ENCODE results near the gene ZNF474. TPM values are rescaled to one million over a fixed set of nuclear protein-coding genes. Genes with fewer than 3 reads are reported as not detected.

ZNF474 gene
- total and polyA plus RNA-seq, 2 of the 4 experiments (the other 2 are of a cell fraction) = 0.24 to 0.54 TPM

DNA sequence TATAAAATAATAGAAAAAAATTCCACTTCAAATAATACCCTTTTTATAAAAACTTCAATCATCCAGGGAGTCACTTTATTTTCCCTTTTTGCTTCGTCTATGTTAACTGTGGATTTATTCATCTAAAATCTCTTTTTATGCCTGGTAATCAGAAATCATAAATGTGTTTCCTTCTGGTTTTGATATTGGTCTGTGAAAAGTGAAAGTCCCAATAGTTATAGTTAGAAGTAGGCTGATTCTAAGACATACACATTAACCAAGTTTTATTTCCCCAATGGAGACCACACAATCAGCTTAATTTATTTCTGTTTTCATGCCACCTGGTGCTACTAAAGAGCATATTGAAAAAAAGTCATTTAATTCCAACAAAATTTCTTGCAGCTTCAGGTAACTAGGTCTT, 45.7 kb downstream of the ZNF474 start:
- Histone ChIP-seq H3K9ac (ENCODE audit: low read depth, low read length) (no peak overlapping the region), H2BK15ac (ENCODE audit: low read depth, low read length) (peak overlapping the region; percentile 34; the same call in 1 of the 3 replicates), H3K4me3 (ENCODE audit: insufficient read depth, low read depth, low read length) (no peak overlapping the region), H3K4me1 (ENCODE audit: control insufficient read depth, insufficient read depth, low read length) (peaks cover 4% of the 10 kb centered on the region), H3K79me1 (ENCODE audit: low read depth in 1 of 2, low read length in 2 of 2) (peaks cover 0 to 7% of the 10 kb centered on the region in 2 experiments; a peak in 1 of 4 replicates), H4K91ac (ENCODE audit: insufficient read depth, low read depth, low read length) (no peak overlapping the region; the same call in 1 of the 2 replicates), H4K20me1 (ENCODE audit: insufficient read depth, low read length) (no peaks in the 10 kb centered on the region), H4K5ac (ENCODE audit: low read depth, low read length) (0 out of 2 replicates have a peak overlapping the region, but pooled peaks have one; percentile 55), H2BK5ac (ENCODE audit: low read depth, low read length, poor library complexity, severe bottlenecking) (peak overlapping the region; percentile 84), H4K8ac (ENCODE audit: low read depth in 2 of 2, low read length in 2 of 2) (peak overlapping the region in 1 of 2 experiments; percentile 51; a peak in 1 of 4 replicates), H3K9me3 (ENCODE audit: control insufficient read depth, insufficient read depth, low read length) (no peaks in the 10 kb centered on the region), H2AFZ (replicated peaks; ENCODE audit: low read length, poor library complexity) (no peak overlapping the region), H2BK120ac (ENCODE audit: low read depth, low read length) (peak overlapping the region; percentile 67; the same call in 1 of the 2 replicates), H3K9me1 (ENCODE audit: insufficient read depth, low read length) (0 out of 2 replicates have a peak, but pooled peaks cover 6% of the 10 kb centered on the region), H3K27me3 (ENCODE audit: control insufficient read depth, insufficient read depth, low read length) (no peaks in the 10 kb centered on the region), H3K18ac (ENCODE audit: low read depth, low read length) (peak overlapping the region; percentile 50; the same call in 1 of the 2 replicates), H3K4ac (ENCODE audit: low read depth, low read length) (peak overlapping the region; percentile 7; the same call in 1 of the 2 replicates), H3K4me2 (ENCODE audit: low read depth, low read length) (peak overlapping the region; percentile 22; the same call in 1 of the 2 replicates), H3K27ac (ENCODE audit: insufficient read depth, low read length) (no peak overlapping the region), H2AK5ac (ENCODE audit: low read depth, low read length) (no peak overlapping the region), H3K14ac (replicated peaks; ENCODE audit: low read depth, low read length) (0 out of 2 replicates have a peak overlapping the region, but pooled peaks have one; percentile 16), H3K36me3 (ENCODE audit: control insufficient read depth, insufficient read depth, low read length) (no peaks in the 10 kb centered on the region), H3K23ac (ENCODE audit: low read depth, low read length) (no peak overlapping the region), H3K56ac (ENCODE audit: extremely low read depth, insufficient read depth, low read length) (no peak overlapping the region), H2AK9ac (replicated peaks; ENCODE audit: low read depth, low read length, poor library complexity) (no peak overlapping the region), H2BK20ac (ENCODE audit: low read depth, low read length) (no peak overlapping the region)
- POLR2A ChIA-PET (ENCODE audit: unreplicated experiment) = no interaction called here
- dilution Hi-C loops (cut with HindIII; ENCODE audit: low sequenced_read_pairs, unreplicated experiment) = loop anchor here (25.0 kb wide), 1 partner anchor 237 kb away; no protein-coding TSS in a partner anchor
- no CpG with 5 or more reads among the region's 1 CpG for WGBS, 2 experiments (ENCODE audit: extremely low coverage in 2 of 2, insufficient read length in 1 of 2)
- intact Hi-C loops (cut with micrococcal nuclease) = no loop called here
- DNase-seq = no peak
- TF ChIP-seq MXI1 (IDR thresholded peaks at IDR 0.05; ENCODE audit: borderline replicate concordance, low read depth, low read length) = no peak
- TF ChIP-seq RAD21 (IDR thresholded peaks at IDR 0.05; ENCODE audit: low read length) = no peak
- TF ChIP-seq POLR2A (IDR thresholded peaks at IDR 0.05; ENCODE audit: low read depth, low read length) = no peak
- no peak for TF ChIP-seq RFX5 (IDR thresholded peaks at IDR 0.05; ENCODE audit: low read depth, low read length)
- TF ChIP-seq CHD1 (IDR thresholded peaks at IDR 0.05; ENCODE audit: low read depth, low read length) = no peak
- no peak for TF ChIP-seq SMC3 (IDR thresholded peaks at IDR 0.05; ENCODE audit: low read depth, low read length)
- TF ChIP-seq, protein P1, sequence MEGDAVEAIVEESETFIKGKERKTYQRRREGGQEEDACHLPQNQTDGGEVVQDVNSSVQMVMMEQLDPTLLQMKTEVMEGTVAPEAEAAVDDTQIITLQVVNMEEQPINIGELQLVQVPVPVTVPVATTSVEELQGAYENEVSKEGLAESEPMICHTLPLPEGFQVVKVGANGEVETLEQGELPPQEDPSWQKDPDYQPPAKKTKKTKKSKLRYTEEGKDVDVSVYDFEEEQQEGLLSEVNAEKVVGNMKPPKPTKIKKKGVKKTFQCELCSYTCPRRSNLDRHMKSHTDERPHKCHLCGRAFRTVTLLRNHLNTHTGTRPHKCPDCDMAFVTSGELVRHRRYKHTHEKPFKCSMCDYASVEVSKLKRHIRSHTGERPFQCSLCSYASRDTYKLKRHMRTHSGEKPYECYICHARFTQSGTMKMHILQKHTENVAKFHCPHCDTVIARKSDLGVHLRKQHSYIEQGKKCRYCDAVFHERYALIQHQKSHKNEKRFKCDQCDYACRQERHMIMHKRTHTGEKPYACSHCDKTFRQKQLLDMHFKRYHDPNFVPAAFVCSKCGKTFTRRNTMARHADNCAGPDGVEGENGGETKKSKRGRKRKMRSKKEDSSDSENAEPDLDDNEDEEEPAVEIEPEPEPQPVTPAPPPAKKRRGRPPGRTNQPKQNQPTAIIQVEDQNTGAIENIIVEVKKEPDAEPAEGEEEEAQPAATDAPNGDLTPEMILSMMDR (conservative IDR thresholded peaks at IDR 0.05; ENCODE audit: low read depth, low read length) = no peak
- no peak for TF ChIP-seq RCOR1 (IDR thresholded peaks at IDR 0.05; ENCODE audit: insufficient replicate concordance, low read length)
- no peak for TF ChIP-seq FOS (IDR thresholded peaks at IDR 0.05; ENCODE audit: low read depth, low read length)
- TF ChIP-seq MAZ (IDR thresholded peaks at IDR 0.05; ENCODE audit: borderline replicate concordance, low read depth, low read length) = no peak
- no peak for TF ChIP-seq CEBPB (IDR thresholded peaks at IDR 0.05; ENCODE audit: low read depth, low read length)
- TF ChIP-seq, protein P2, sequence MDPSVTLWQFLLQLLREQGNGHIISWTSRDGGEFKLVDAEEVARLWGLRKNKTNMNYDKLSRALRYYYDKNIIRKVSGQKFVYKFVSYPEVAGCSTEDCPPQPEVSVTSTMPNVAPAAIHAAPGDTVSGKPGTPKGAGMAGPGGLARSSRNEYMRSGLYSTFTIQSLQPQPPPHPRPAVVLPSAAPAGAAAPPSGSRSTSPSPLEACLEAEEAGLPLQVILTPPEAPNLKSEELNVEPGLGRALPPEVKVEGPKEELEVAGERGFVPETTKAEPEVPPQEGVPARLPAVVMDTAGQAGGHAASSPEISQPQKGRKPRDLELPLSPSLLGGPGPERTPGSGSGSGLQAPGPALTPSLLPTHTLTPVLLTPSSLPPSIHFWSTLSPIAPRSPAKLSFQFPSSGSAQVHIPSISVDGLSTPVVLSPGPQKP (IDR thresholded peaks at IDR 0.05; ENCODE audit: borderline replicate concordance, low read depth, low read length) = no peak
- TF ChIP-seq, protein P3, sequence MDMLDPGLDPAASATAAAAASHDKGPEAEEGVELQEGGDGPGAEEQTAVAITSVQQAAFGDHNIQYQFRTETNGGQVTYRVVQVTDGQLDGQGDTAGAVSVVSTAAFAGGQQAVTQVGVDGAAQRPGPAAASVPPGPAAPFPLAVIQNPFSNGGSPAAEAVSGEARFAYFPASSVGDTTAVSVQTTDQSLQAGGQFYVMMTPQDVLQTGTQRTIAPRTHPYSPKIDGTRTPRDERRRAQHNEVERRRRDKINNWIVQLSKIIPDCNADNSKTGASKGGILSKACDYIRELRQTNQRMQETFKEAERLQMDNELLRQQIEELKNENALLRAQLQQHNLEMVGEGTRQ (IDR thresholded peaks at IDR 0.05; ENCODE audit: low read depth, low read length) = no peak
- no peak for TF ChIP-seq NFE2L2 (IDR thresholded peaks at IDR 0.05; ENCODE audit: low read depth, low read length)
- TF ChIP-seq BHLHE40 (IDR thresholded peaks at IDR 0.05; ENCODE audit: low read depth, low read length) = no peak
- in situ Hi-C loops (cut with MboI; ENCODE audit: low sequenced_read_pairs) = no loop called here
- no TSS peak for BruUV-seq (replicated peaks)
- CTCF ChIA-PET = interaction anchor here (1.1 kb wide), 1 partner anchor 12 kb away, joined by 3 read pairs; no protein-coding TSS in a partner anchor
- ATAC-seq (ENCODE audit: low read depth) = no peak
